Keratinocyte (primary cell): ENCODE results near the gene EXD3.

Experiments used
- EZH2 ChIP-seq: IDR thresholded peaks from one replicate; pipeline ENCODE4 v1.6.1; 2012; ENCODE audit warnings: inconsistent platforms, mild to moderate bottlenecking, low read length, moderate library complexity
- TF ChIP-seq, protein P1 (sequence below), 3 experiments: IDR thresholded peaks in 1 of 3; conservative IDR thresholded peaks in 1 of 3; optimal IDR thresholded peaks in 1 of 3; 2 replicates in 2 of 3; 3 replicates in 1 of 3; pipeline versions ENCODE3 to v1.5.1; 2011; ENCODE audit warnings: low read length in 3 of 3, mild to moderate bottlenecking in 3 of 3, moderate library complexity in 2 of 3, control low read depth in 1 of 3, inconsistent platforms in 1 of 3; ENCODE audit not compliant: insufficient read depth in 2 of 3; ENCODE audit errors: extremely low read depth in 1 of 3

- TF ChIP-seq, protein P1, sequence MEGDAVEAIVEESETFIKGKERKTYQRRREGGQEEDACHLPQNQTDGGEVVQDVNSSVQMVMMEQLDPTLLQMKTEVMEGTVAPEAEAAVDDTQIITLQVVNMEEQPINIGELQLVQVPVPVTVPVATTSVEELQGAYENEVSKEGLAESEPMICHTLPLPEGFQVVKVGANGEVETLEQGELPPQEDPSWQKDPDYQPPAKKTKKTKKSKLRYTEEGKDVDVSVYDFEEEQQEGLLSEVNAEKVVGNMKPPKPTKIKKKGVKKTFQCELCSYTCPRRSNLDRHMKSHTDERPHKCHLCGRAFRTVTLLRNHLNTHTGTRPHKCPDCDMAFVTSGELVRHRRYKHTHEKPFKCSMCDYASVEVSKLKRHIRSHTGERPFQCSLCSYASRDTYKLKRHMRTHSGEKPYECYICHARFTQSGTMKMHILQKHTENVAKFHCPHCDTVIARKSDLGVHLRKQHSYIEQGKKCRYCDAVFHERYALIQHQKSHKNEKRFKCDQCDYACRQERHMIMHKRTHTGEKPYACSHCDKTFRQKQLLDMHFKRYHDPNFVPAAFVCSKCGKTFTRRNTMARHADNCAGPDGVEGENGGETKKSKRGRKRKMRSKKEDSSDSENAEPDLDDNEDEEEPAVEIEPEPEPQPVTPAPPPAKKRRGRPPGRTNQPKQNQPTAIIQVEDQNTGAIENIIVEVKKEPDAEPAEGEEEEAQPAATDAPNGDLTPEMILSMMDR (optimal IDR thresholded peaks at IDR 0.05 in 1 of 3, IDR thresholded peaks at IDR 0.05 in 1 of 3, conservative IDR thresholded peaks at IDR 0.05 in 1 of 3; ENCODE audit: extremely low read depth in 1 of 3, insufficient read depth in 2 of 3, low read length in 3 of 3), result no peak
- TF ChIP-seq EZH2, result no peak
These were observed 18.4 kb upstream of the EXD3 start, which contains the start of gene ENTPD8 for GRCh38 chr9:137441289-137441934.
